GM19397 (cell line): ENCODE measurements around the gene ITPR3.

Source experiments
- ATAC-seq: cut with Tn5 transposase; IDR thresholded peaks from one replicate; pipeline ENCODE4 v1.9.1; 2021; ENCODE audit warnings: mild to moderate bottlenecking, moderate library complexity; ENCODE audit not compliant: unreplicated experiment

Gene ITPR3

GRCh38 chr6:33683576-33684427, 62.7 kb downstream of the ITPR3 start:
- ATAC-seq, result no peak

- no peak for ATAC-seq
These were observed 63.3 kb downstream of the ITPR3 start for GRCh38 chr6:33684428-33684896.

- ATAC-seq, result no peak
These were observed 63.9 kb downstream of the ITPR3 start for GRCh38 chr6:33684983-33685382.

GRCh38 chr6:33685411-33686224, 64.5 kb downstream of the ITPR3 start:
- no peak for ATAC-seq

GRCh38 chr6:33686225-33686924, 65.3 kb downstream of the ITPR3 start:
- ATAC-seq, result no peak

GRCh38 chr6:33686981-33687975, 66.2 kb downstream of the ITPR3 start:
- ATAC-seq, result no peak

GRCh38 chr6:33688006-33688405, 66.9 kb downstream of the ITPR3 start:
- ATAC-seq, result no peak

GRCh38 chr6:33688451-33689147, 67.5 kb downstream of the ITPR3 start:
- no peak for ATAC-seq

GRCh38 chr6:33689148-33689494, 68.0 kb downstream of the ITPR3 start:
- no peak for ATAC-seq

- ATAC-seq, result no peak
These were observed 68.8 kb downstream of the ITPR3 start for GRCh38 chr6:33689879-33690278.

GRCh38 chr6:33690766-33691165, 69.6 kb downstream of the ITPR3 start:
- no peak for ATAC-seq

- ATAC-seq, result no peak
These were observed 70.4 kb downstream of the ITPR3 start for GRCh38 chr6:33691456-33692077.

- ATAC-seq, result no peak
These were observed 71.1 kb downstream of the ITPR3 start for GRCh38 chr6:33692078-33692759.

- ATAC-seq, result no peak
These were observed 71.6 kb downstream of the ITPR3 start for GRCh38 chr6:33692760-33693158.

GRCh38 chr6:33693186-33694105, 72.3 kb downstream of the ITPR3 start:
- no peak for ATAC-seq

- no peak for ATAC-seq
These were observed 73.3 kb downstream of the ITPR3 start for GRCh38 chr6:33694401-33694931.

- no peak for ATAC-seq
These were observed 73.9 kb downstream of the ITPR3 start for GRCh38 chr6:33694977-33695376.
